HG03025 (cell line): Measurements from ENCODE around the gene CDH4.
"Not testable (repeated sequence)": the region's sequence is repeated elsewhere in the genome, so short reads cannot be mapped to it uniquely, and the experiment has no call there.

ENCODE experiments used
- ATAC-seq: cut with Tn5 transposase; IDR thresholded peaks from one replicate; pipeline ENCODE4 v1.9.1; 2021; ENCODE audit warnings: mild to moderate bottlenecking, moderate library complexity; ENCODE audit not compliant: unreplicated experiment, low FRiP score

The CDH4 gene

GRCh38 chr20:61449057-61449609, 197.1 kb downstream of the CDH4 start:
- no peak for ATAC-seq

GRCh38 chr20:61449916-61450315, 197.9 kb downstream of the CDH4 start:
- ATAC-seq, result no peak

GRCh38 chr20:61450549-61450948, 198.5 kb downstream of the CDH4 start:
- ATAC-seq, result no peak

- no peak for ATAC-seq
Measured at GRCh38 chr20:61451009-61451408, 198.9 kb downstream of the CDH4 start.

- ATAC-seq, result no peak
Measured at GRCh38 chr20:61451953-61452352, 199.9 kb downstream of the CDH4 start.

GRCh38 chr20:61453219-61453618, 201.2 kb downstream of the CDH4 start:
- ATAC-seq, result no peak

GRCh38 chr20:61453623-61454022, 201.6 kb downstream of the CDH4 start:
- ATAC-seq, result not testable (repeated sequence)

GRCh38 chr20:61454053-61454452, 202.0 kb downstream of the CDH4 start:
- no peak for ATAC-seq

- ATAC-seq, result no peak
Measured at GRCh38 chr20:61455508-61456215, 203.6 kb downstream of the CDH4 start.

GRCh38 chr20:61457725-61458124, 205.7 kb downstream of the CDH4 start:
- no peak for ATAC-seq

GRCh38 chr20:61458146-61458746, 206.2 kb downstream of the CDH4 start:
- no peak for ATAC-seq

GRCh38 chr20:61459266-61459665, 207.2 kb downstream of the CDH4 start:
- ATAC-seq, result no peak

- no peak for ATAC-seq
Measured at GRCh38 chr20:61459705-61460104, 207.6 kb downstream of the CDH4 start.

- no peak for ATAC-seq
Measured at GRCh38 chr20:61460261-61461052, 208.4 kb downstream of the CDH4 start.

GRCh38 chr20:61461461-61461860, 209.4 kb downstream of the CDH4 start:
- no peak for ATAC-seq

- ATAC-seq, result no peak
Measured at GRCh38 chr20:61464307-61465303, 212.5 kb downstream of the CDH4 start.

GRCh38 chr20:61475729-61476128, 223.7 kb downstream of the CDH4 start:
- ATAC-seq, result no peak

- no peak for ATAC-seq
Measured at GRCh38 chr20:61476956-61477355, 224.9 kb downstream of the CDH4 start.

GRCh38 chr20:61477451-61477861, 225.4 kb downstream of the CDH4 start:
- ATAC-seq, result no peak

- ATAC-seq, result no peak
Measured at GRCh38 chr20:61478094-61478493, 226.0 kb downstream of the CDH4 start.
